ENCODE measurements around the gene CEP57L1. TPM values are rescaled to one million over a fixed set of nuclear protein-coding genes. Genes with fewer than 3 reads are reported as not detected.

The CEP57L1 gene
- total and polyA plus RNA-seq, 10 donors, result 5.1 to 28.7 (median 12.4) TPM

- TF ChIP-seq POLR2AphosphoS5 (IDR thresholded peaks at IDR 0.05), result no peak
- no peak for TF ChIP-seq POLR2A (IDR thresholded peaks at IDR 0.05)
- no peak for TF ChIP-seq CTCF (IDR thresholded peaks at IDR 0.05 in 8 of 11, conservative IDR thresholded peaks at IDR 0.05 in 3 of 11)
- DNase-seq, result no peak
Measured at GRCh38 chr6:109164331-109164730, 69.0 kb downstream of the CEP57L1 start.

GRCh38 chr6:109165392-109165974 lies 70.2 kb downstream of the CEP57L1 start:
- no peaks in the 10 kb centered on the region for H3K27me3 ChIP-seq (replicated peaks in 1 of 7)
- DNase-seq, result no peak

More at GRCh38 chr6:109164331-109164730, 69.0 kb downstream of the CEP57L1 start:
- no peaks in the 10 kb centered on the region for H3K4me1 ChIP-seq
- no peaks in the 10 kb centered on the region for H3K27me3 ChIP-seq (replicated peaks in 1 of 7)
- no peaks in the 10 kb centered on the region for H3K9me3 ChIP-seq
- no peak overlapping the region for H3K27ac ChIP-seq
- no peak overlapping the region for H3K4me3 ChIP-seq
- peaks cover 0 to 30% (median 9%) of the 10 kb centered on the region in 6 donors for H3K36me3 ChIP-seq
- intact Hi-C loops (cut with DNase I; ENCODE audit: low total_unique reads), result no loop called here

GRCh38 chr6:109166673-109167072 lies 71.4 kb downstream of the CEP57L1 start:
- WGBS, 5 donors, result 93 to 99% (median 97%) methylated on average over 3 of the region's 3 CpGs
- TF ChIP-seq POLR2AphosphoS5 (IDR thresholded peaks at IDR 0.05) (no peak), CTCF (IDR thresholded peaks at IDR 0.05 in 8 of 11, conservative IDR thresholded peaks at IDR 0.05 in 3 of 11) (no peak), POLR2A (IDR thresholded peaks at IDR 0.05) (no peak)
- Histone ChIP-seq H3K4me1 (peaks cover 0 to 3% (median 0%) of the 10 kb centered on the region in 6 donors), H3K9me3 (no peaks in the 10 kb centered on the region), H3K36me3 (peaks cover 0 to 6% (median 0%) of the 10 kb centered on the region in 6 donors), H3K27me3 (replicated peaks in 1 of 7) (no peaks in the 10 kb centered on the region), H3K4me3 (no peak overlapping the region), H3K27ac (no peak overlapping the region)
- no peak for DNase-seq
- intact Hi-C loops (cut with DNase I; ENCODE audit: low total_unique reads), result no loop called here

More at GRCh38 chr6:109165392-109165974, 70.2 kb downstream of the CEP57L1 start:
- intact Hi-C loops (cut with DNase I; ENCODE audit: low total_unique reads), result no loop called here
- Histone ChIP-seq H3K36me3 (peaks cover 0 to 18% (median 6%) of the 10 kb centered on the region in 6 donors), H3K4me1 (no peaks in the 10 kb centered on the region), H3K4me3 (no peak overlapping the region), H3K27ac (no peak overlapping the region), H3K9me3 (no peaks in the 10 kb centered on the region)
- WGBS, 5 donors, result 66 to 81% (median 73%) methylated on average over 1 of the region's 1 CpG
- TF ChIP-seq CTCF (IDR thresholded peaks at IDR 0.05 in 8 of 11, conservative IDR thresholded peaks at IDR 0.05 in 3 of 11) (no peak), POLR2AphosphoS5 (IDR thresholded peaks at IDR 0.05) (no peak), POLR2A (IDR thresholded peaks at IDR 0.05) (no peak)

- DNase-seq, result no peak
- no peaks in the 10 kb centered on the region for H3K9me3 ChIP-seq
- WGBS, 5 donors, result 89 to 99% (median 96%) methylated on average over 4 of the region's 4 CpGs
- H3K27me3 ChIP-seq (replicated peaks in 1 of 7), result no peaks in the 10 kb centered on the region
- H3K4me3 ChIP-seq, result no peak overlapping the region
- TF ChIP-seq POLR2AphosphoS5 (IDR thresholded peaks at IDR 0.05) (no peak), CTCF (IDR thresholded peaks at IDR 0.05 in 8 of 11, conservative IDR thresholded peaks at IDR 0.05 in 3 of 11) (no peak), POLR2A (IDR thresholded peaks at IDR 0.05) (no peak)
- peaks cover 0 to 4% (median 0%) of the 10 kb centered on the region in 6 donors for H3K4me1 ChIP-seq
- H3K27ac ChIP-seq, result no peak overlapping the region
- H3K36me3 ChIP-seq, result no peaks in the 10 kb centered on the region
- intact Hi-C loops (cut with DNase I; ENCODE audit: low total_unique reads), result no loop called here
Measured at GRCh38 chr6:109167562-109167961, 72.3 kb downstream of the CEP57L1 start.
